GM19395 (cell line): ENCODE results near the gene UBE2L3.

Experiments used
- ATAC-seq: cut with Tn5 transposase; IDR thresholded peaks from one replicate; pipeline ENCODE4 v1.9.1; 2021; ENCODE audit warnings: mild to moderate bottlenecking, moderate library complexity; ENCODE audit not compliant: unreplicated experiment

The UBE2L3 gene

DNA sequence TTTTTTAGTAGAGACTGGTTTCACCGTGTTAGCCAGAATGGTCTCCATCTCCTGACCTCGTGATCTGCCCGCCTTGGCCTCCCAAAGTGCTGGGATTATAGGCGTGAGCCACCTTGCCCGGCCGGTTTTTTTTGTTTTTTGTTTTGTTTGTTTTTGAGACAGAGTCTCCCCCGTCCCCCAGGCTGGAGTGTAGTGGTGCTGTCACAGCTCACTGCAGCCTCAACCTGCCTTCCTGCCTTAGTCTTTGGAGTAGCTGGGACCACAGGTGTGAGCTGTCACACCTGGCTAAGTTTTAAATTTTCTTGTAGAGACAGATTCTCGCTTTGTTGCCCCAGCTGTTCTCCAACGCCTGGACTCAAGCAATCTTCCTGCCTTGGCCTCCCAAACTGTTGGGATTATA lies 101.5 kb downstream of the UBE2L3 start:
- ATAC-seq, result no peak

DNA sequence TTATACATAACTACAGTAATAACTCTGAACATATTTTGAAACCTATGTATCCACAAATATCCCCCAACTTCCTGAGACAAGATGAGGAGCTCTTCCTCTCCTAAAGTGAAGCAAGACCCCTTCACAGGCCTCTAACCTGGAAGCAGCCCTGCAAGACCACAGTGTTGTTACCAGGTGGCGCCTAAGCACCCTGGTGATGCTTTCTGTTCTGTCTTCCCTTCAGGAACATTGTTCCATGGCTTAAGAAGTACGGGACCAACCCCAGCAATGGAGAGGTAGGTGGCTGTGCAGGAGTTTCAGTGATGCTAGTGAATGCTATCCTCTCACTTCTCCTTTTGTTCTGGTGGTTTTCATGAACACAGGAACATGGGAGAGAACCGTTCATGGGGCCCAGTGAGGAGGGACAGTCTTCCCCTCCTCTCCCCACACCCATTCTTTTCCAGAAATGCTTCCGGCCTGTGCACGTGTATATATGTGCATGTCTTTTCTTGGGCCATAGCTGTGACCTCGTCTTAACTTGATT lies 104.7 kb downstream of the UBE2L3 start:
- ATAC-seq, result no peak
